PC-3 (cell line): ENCODE data around the gene ETV5. TPM values are rescaled to one million over a fixed set of nuclear protein-coding genes. Genes with fewer than 3 reads are reported as not detected.

Experiments
- ATAC-seq: fragments of 200-7000 bp; cut with Tn5 transposase; 2 replicates; pipeline ENCODE4 v1.9.1; 2020; ENCODE audit warnings: mild to moderate bottlenecking, moderate library complexity
- BruUV-seq: library from RNA; stranded (reverse); fragments of 400-500 nt; replicated peaks from 2 replicates; lab custom pipeline; 2021; lab: Mats Ljungman, UMichigan
- CTCF ChIA-PET: fragments of 300-600 bp; sonication (Branson Sonifier 250); formaldehyde crosslinking; loops from one replicate; lab custom pipeline; 2022; ENCODE audit warnings: antibody characterized with exemption; lab: Charles Lee
- POLR2A ChIA-PET: fragments of 300-600 bp; sonication (Branson Sonifier 250); formaldehyde crosslinking; loops from one replicate; lab custom pipeline; 2022; ENCODE audit warnings: antibody characterized with exemption; ENCODE audit not compliant: unreplicated experiment; lab: Charles Lee
- DNase-seq: peaks from one replicate; pipeline ENCODE4 v3.0.0-alpha.2; 2015
- H2AFZ ChIP-seq: fragments of 300-600 bp; sonication (generic); 2 replicates; pipeline ENCODE4 v1.6.0; 2016; ENCODE audit warnings: antibody characterized with exemption, low read length
- H3F3A ChIP-seq: fragments of 300-600 bp; sonication (generic); one replicate; pipeline ENCODE4 v1.6.0; 2017; ENCODE audit warnings: antibody characterized with exemption, low read length, control low read depth, mild to moderate bottlenecking; ENCODE audit not compliant: unreplicated experiment
- H3K27ac ChIP-seq: fragments of 300-600 bp; sonication (generic); 2 replicates; pipeline ENCODE4 v1.5.1; 2016; ENCODE audit warnings: mild to moderate bottlenecking, low read length
- H3K27me3 ChIP-seq: fragments of 300-600 bp; sonication (generic); 2 replicates; pipeline ENCODE4 v1.6.1; 2016; ENCODE audit warnings: low read length, mixed read lengths
- H3K36me3 ChIP-seq: fragments of 300-600 bp; sonication (generic); 2 replicates; pipeline ENCODE4 v1.6.1; 2016; ENCODE audit warnings: low read depth, mixed run types, low read length, mixed read lengths
- H3K4me1 ChIP-seq: fragments of 300-600 bp; sonication (generic); 2 replicates; pipeline ENCODE4 v1.5.1; 2016; ENCODE audit warnings: low read length; ENCODE audit not compliant: insufficient read depth
- H3K4me2 ChIP-seq: fragments of 300-600 bp; sonication (generic); 2 replicates; pipeline ENCODE4 v1.6.0; 2016; ENCODE audit warnings: low read length
- H3K4me3 ChIP-seq: fragments of 300-600 bp; sonication (generic); 2 replicates; pipeline ENCODE4 v1.5.1; 2016; ENCODE audit warnings: mild to moderate bottlenecking, low read length, mixed read lengths
- H3K79me2 ChIP-seq: fragments of 300-600 bp; sonication (generic); 2 replicates; pipeline ENCODE4 v1.6.1; 2017; ENCODE audit warnings: low read length, mixed read lengths
- H3K9ac ChIP-seq: fragments of 300-600 bp; sonication (generic); 2 replicates; pipeline ENCODE4 v1.6.0; 2016; ENCODE audit warnings: mild to moderate bottlenecking, low read length
- H3K9me2 ChIP-seq: fragments of 300-600 bp; sonication (generic); replicated peaks from 2 replicates; pipeline ENCODE4 v1.6.1; 2016; ENCODE audit warnings: mixed run types, low read length, mixed read lengths
- H3K9me3 ChIP-seq: fragments of 300-600 bp; sonication (generic); 2 replicates; pipeline ENCODE4 v1.6.1; 2016; ENCODE audit warnings: low read length, mixed read lengths
- H4K20me1 ChIP-seq: fragments of 300-600 bp; sonication (generic); 2 replicates; pipeline ENCODE4 v1.6.1; 2016; ENCODE audit warnings: low read length, mixed read lengths
- CTCF ChIP-seq: fragments of 300-600 bp; sonication (generic); conservative IDR thresholded peaks from 2 replicates; pipeline ENCODE4 v1.5.1; 2017; ENCODE audit warnings: antibody characterized with exemption, low read depth, mild to moderate bottlenecking, low read length
- EZH2 ChIP-seq: fragments of 300-600 bp; sonication (generic); IDR thresholded peaks from one replicate; pipeline ENCODE4 v1.6.1; 2017; ENCODE audit warnings: antibody characterized with exemption, mild to moderate bottlenecking, low read length; ENCODE audit not compliant: unreplicated experiment
- EZH2phosphoT487 ChIP-seq: fragments of 300-600 bp; sonication (generic); IDR thresholded peaks from 2 replicates; pipeline ENCODE4 v1.6.1; 2018; ENCODE audit warnings: mild to moderate bottlenecking, antibody characterized with exemption, low read length, borderline replicate concordance
- intact Hi-C: fragments of 100-400 bp; cut with micrococcal nuclease; formaldehyde crosslinking; loops from 2 replicates; pipeline ENCODE4 v1.9.0; 2023
- total RNA-seq: library from RNA; depleted of rRNA; stranded (reverse); fragments of >200 nt; gene quantifications from 2 replicates; pipeline ENCODE4 v1.2.3, GENCODE V29; 2014

Gene ETV5
- total RNA-seq, 1 experiment from 2014 or later = 60.6 TPM

- peak overlapping the region; percentile 32; the same call in 1 of the 2 replicates for H2AFZ ChIP-seq
- H3K36me3 ChIP-seq = peaks cover 18% of the 10 kb centered on the region; the same call in 1 of the 2 replicates
- intact Hi-C loops = no loop called here
- ChIA-PET POLR2A (no interaction called here), CTCF (interaction anchor here (0.6 kb wide), 1 partner anchor 442 kb away, joined by 4 read pairs; no protein-coding TSS in a partner anchor)
- no peak overlapping the region for H3K9ac ChIP-seq
- H3K4me3 ChIP-seq = peak overlapping the region; percentile 56
- no peak for TF ChIP-seq EZH2phosphoT487
- no peak for TF ChIP-seq EZH2
- TF ChIP-seq CTCF = no peak
- no peaks in the 10 kb centered on the region for H3K9me3 ChIP-seq
- peaks cover 12% of the 10 kb centered on the region; the same call in 1 of the 2 replicates for H3K4me1 ChIP-seq
- H4K20me1 ChIP-seq = no peaks in the 10 kb centered on the region
- H3K27me3 ChIP-seq = no peaks in the 10 kb centered on the region
- H3F3A ChIP-seq = no peaks in the 10 kb centered on the region
- peak; percentile 93 for ATAC-seq
- no peaks in the 10 kb centered on the region for H3K9me2 ChIP-seq
- peak overlapping the region; percentile 76 for H3K4me2 ChIP-seq
- H3K27ac ChIP-seq = no peak overlapping the region; the same call in 1 of the 2 replicates
- no TSS peak for BruUV-seq
- peak; percentile 80 for DNase-seq
- peaks cover 4% of the 10 kb centered on the region; the same call in 1 of the 2 replicates for H3K79me2 ChIP-seq
Observed at GRCh38 chr3:186097663-186098451, 11.0 kb downstream of the ETV5 start.

DNA sequence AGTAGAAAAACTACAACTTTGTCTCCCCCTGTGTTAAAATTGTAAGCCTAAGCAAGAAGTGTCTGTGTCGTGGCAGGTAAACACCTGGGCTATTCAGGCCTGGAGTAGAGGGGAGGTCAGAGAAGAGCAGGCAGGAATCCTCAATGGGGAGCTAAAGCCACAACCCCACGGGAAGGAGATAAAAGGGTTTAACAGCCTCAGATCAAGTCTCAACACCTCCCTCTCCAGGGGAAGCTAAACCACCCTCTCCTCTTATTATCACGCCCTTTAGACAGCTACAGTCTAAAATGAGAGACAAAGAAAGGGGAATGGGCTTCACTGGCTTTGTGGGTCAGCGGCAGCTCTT, 11.6 kb downstream of the ETV5 start:
- Histone ChIP-seq H3F3A (no peaks in the 10 kb centered on the region), H3K9me3 (no peaks in the 10 kb centered on the region), H3K27ac (no peak overlapping the region), H3K4me3 (peak overlapping the region; percentile 56; the same call in 1 of the 2 replicates), H2AFZ (no peak overlapping the region), H3K4me2 (peak overlapping the region; percentile 76), H3K9me2 (no peaks in the 10 kb centered on the region), H3K27me3 (no peaks in the 10 kb centered on the region), H4K20me1 (no peaks in the 10 kb centered on the region), H3K79me2 (no peaks in the 10 kb centered on the region), H3K4me1 (peaks cover 12% of the 10 kb centered on the region; the same call in 1 of the 2 replicates), H3K9ac (no peak overlapping the region), H3K36me3 (peaks cover 17% of the 10 kb centered on the region; the same call in 1 of the 2 replicates)
- no peak for TF ChIP-seq EZH2
- TF ChIP-seq EZH2phosphoT487 = no peak
- TF ChIP-seq CTCF = no peak
- DNase-seq = no peak
- ChIA-PET CTCF (no interaction called here), POLR2A (no interaction called here)
- ATAC-seq = no peak
- intact Hi-C loops = no loop called here
- BruUV-seq = no TSS peak

DNA sequence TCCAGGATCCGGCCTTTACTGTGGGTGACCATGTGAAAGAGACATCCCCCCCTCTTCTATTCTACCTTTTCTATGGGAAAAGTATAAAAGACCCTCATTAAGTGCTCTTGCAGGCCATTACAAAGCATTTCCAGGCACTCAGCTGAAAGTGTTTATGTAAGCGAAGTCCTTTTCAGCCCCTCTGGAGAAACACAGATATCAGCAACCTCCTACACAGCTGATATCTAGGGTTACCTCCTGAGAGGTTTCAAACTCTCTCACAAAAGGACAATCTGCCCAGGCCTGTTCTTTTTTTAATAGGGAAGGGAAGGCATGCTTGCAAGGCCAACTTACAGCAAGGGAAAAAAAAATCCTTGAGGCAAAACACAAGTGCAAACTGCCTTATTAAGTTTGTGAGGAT, 12.6 kb downstream of the ETV5 start:
- no TSS peak for BruUV-seq
- ATAC-seq (no peak), DNase-seq (no peak)
- Histone ChIP-seq H3K79me2 (no peaks in the 10 kb centered on the region), H3K9me2 (no peaks in the 10 kb centered on the region), H3K4me1 (peaks cover 12% of the 10 kb centered on the region; the same call in 1 of the 2 replicates), H4K20me1 (no peaks in the 10 kb centered on the region), H2AFZ (no peak overlapping the region), H3K36me3 (peaks cover 14% of the 10 kb centered on the region; the same call in 1 of the 2 replicates), H3K4me2 (no peak overlapping the region), H3K9ac (no peak overlapping the region), H3K27me3 (no peaks in the 10 kb centered on the region), H3K4me3 (no peak overlapping the region), H3K9me3 (no peaks in the 10 kb centered on the region), H3F3A (no peaks in the 10 kb centered on the region), H3K27ac (no peak overlapping the region)
- no peak for TF ChIP-seq EZH2
- TF ChIP-seq CTCF = no peak
- no peak for TF ChIP-seq EZH2phosphoT487
- POLR2A ChIA-PET = no interaction called here
- CTCF ChIA-PET = no interaction called here
- intact Hi-C loops = no loop called here
